Astrocyte (in vitro differentiated cells and primary cell): Measurements from ENCODE around the gene VPS11. TPM values are rescaled to one million over a fixed set of nuclear protein-coding genes. Genes with fewer than 3 reads are reported as not detected.

Experiments used
- DNase-seq: peaks from one replicate; pipeline ENCODE4 v3.0.0-alpha.2; 2010; ENCODE audit warnings: low read depth
- FAIRE-seq: peaks from 2 replicates; lab custom pipeline; 2011; peaks lifted over from hg19 to GRCh38; lab: Jason Lieb, UNC
- H2AFZ ChIP-seq: 2 replicates; pipeline ENCODE4 v1.6.0; 2012; ENCODE audit warnings: low read depth, low read length, inconsistent platforms
- H3K27ac ChIP-seq: 2 replicates; pipeline ENCODE4 v1.5.1; 2011; ENCODE audit warnings: low read depth, low read length, inconsistent platforms
- H3K27me3 ChIP-seq: 2 replicates; pipeline ENCODE4 v1.6.0; 2011; ENCODE audit warnings: low read length, inconsistent platforms; ENCODE audit not compliant: insufficient read depth
- H3K36me3 ChIP-seq: 2 replicates; pipeline ENCODE4 v1.5.1; 2011; ENCODE audit warnings: low read length, inconsistent platforms; ENCODE audit not compliant: insufficient read depth
- H3K4me1 ChIP-seq: 2 replicates; pipeline ENCODE4 v1.5.1; 2011; ENCODE audit warnings: low read length, inconsistent platforms; ENCODE audit not compliant: insufficient read depth
- H3K4me2 ChIP-seq: 2 replicates; pipeline ENCODE4 v1.6.0; 2012; ENCODE audit warnings: low read length, inconsistent platforms
- H3K4me3 ChIP-seq: 2 replicates; pipeline ENCODE4 v1.5.1; 2011; ENCODE audit warnings: low read depth, mild to moderate bottlenecking, low read length, inconsistent platforms; ENCODE audit not compliant: insufficient read depth
- H3K79me2 ChIP-seq: 2 replicates; pipeline ENCODE4 v1.6.0; 2012; ENCODE audit warnings: mild to moderate bottlenecking, low read length, inconsistent platforms; ENCODE audit not compliant: insufficient read depth
- H3K9ac ChIP-seq: 2 replicates; pipeline ENCODE4 v1.6.0; 2012; ENCODE audit warnings: mild to moderate bottlenecking, low read length, inconsistent platforms
- H3K9me3 ChIP-seq: 2 replicates; pipeline ENCODE4 v1.5.1; 2012; ENCODE audit warnings: low read depth, mild to moderate bottlenecking, low read length, inconsistent platforms; ENCODE audit not compliant: insufficient read depth
- H4K20me1 ChIP-seq: 2 replicates; pipeline ENCODE4 v1.6.0; 2012; ENCODE audit warnings: low read length, inconsistent platforms; ENCODE audit not compliant: insufficient read depth
- H3K27ac Mint-ChIP-seq: one replicate; pipeline ENCODE4 v1.8.0; 2021; ENCODE audit warnings: mild to moderate bottlenecking, mixed read lengths; ENCODE audit not compliant: unreplicated experiment
- H3K27me3 Mint-ChIP-seq: one replicate; pipeline ENCODE4 v1.8.0; 2021; ENCODE audit warnings: low read depth, mixed read lengths; ENCODE audit not compliant: unreplicated experiment
- H3K36me3 Mint-ChIP-seq: one replicate; pipeline ENCODE4 v1.8.0; 2021; ENCODE audit warnings: low read depth, mixed read lengths; ENCODE audit not compliant: unreplicated experiment
- H3K4me1 Mint-ChIP-seq: one replicate; pipeline ENCODE4 v1.8.0; 2021; ENCODE audit warnings: low read depth, mixed read lengths; ENCODE audit not compliant: unreplicated experiment
- H3K4me3 Mint-ChIP-seq: one replicate; pipeline ENCODE4 v1.8.0; 2021; ENCODE audit warnings: mild to moderate bottlenecking, moderate library complexity, mixed read lengths; ENCODE audit not compliant: unreplicated experiment
- H3K9me3 Mint-ChIP-seq: one replicate; pipeline ENCODE4 v1.8.0; 2021; ENCODE audit warnings: mild to moderate bottlenecking, mixed read lengths; ENCODE audit not compliant: unreplicated experiment
- CTCF ChIP-seq: IDR thresholded peaks from 2 replicates; pipeline ENCODE4 v1.5.1; 2011; ENCODE audit warnings: low read depth, mild to moderate bottlenecking, inconsistent platforms, low read length, moderate library complexity; ENCODE audit not compliant: insufficient read depth
- EZH2 ChIP-seq: IDR thresholded peaks from 2 replicates; pipeline ENCODE4 v1.6.1; 2012; ENCODE audit warnings: mild to moderate bottlenecking, low read length, inconsistent platforms; ENCODE audit not compliant: insufficient read depth
- total RNA-seq: library from RNA; stranded (reverse); gene quantifications from 2 replicates; pipeline ENCODE4 v1.2.1, GENCODE V29; 2021

Gene VPS11
- total RNA-seq, 1 donor from 2014 or later: 24.0 TPM

- Histone ChIP-seq H3K27ac (no peak overlapping the region), H3K4me3 (no peak overlapping the region), H3K79me2 (peaks cover 13% of the 10 kb centered on the region), H3K4me2 (no peak overlapping the region), H3K4me1 (no peaks in the 10 kb centered on the region), H3K36me3 (peaks cover 64% of the 10 kb centered on the region), H3K9ac (no peak overlapping the region), H4K20me1 (peaks cover 89% of the 10 kb centered on the region), H2AFZ (no peak overlapping the region), H3K27me3 (no peaks in the 10 kb centered on the region), H3K9me3 (no peaks in the 10 kb centered on the region)
- DNase-seq: no peak
- H3K9me3 Mint-ChIP-seq: no peaks in the 10 kb centered on the region
- no peaks in the 10 kb centered on the region for H3K4me1 Mint-ChIP-seq
- H3K4me3 Mint-ChIP-seq: no peak overlapping the region
- H3K36me3 Mint-ChIP-seq: peaks cover 45% of the 10 kb centered on the region
- no peak for TF ChIP-seq EZH2
- no peak for TF ChIP-seq CTCF
- H3K27me3 Mint-ChIP-seq: no peaks in the 10 kb centered on the region
- no peak for FAIRE-seq
- H3K27ac Mint-ChIP-seq: no peak overlapping the region
These were observed 18.5 kb upstream of the VPS11 start for GRCh38 chr11:119049081-119049480.

GRCh38 chr11:119051440-119052162 is 16.0 kb upstream of the VPS11 start:
- no peak overlapping the region for H3K27ac ChIP-seq
- DNase-seq: no peak
- no peaks in the 10 kb centered on the region for H3K27me3 ChIP-seq
- Mint-ChIP-seq H3K36me3 (peaks cover 48% of the 10 kb centered on the region), H3K4me3 (no peak overlapping the region), H3K4me1 (peaks cover 7% of the 10 kb centered on the region), H3K9me3 (no peaks in the 10 kb centered on the region), H3K27ac (no peak overlapping the region), H3K27me3 (no peaks in the 10 kb centered on the region)
- peaks cover 91% of the 10 kb centered on the region for H4K20me1 ChIP-seq
- no peak for FAIRE-seq
- TF ChIP-seq CTCF: no peak
- TF ChIP-seq EZH2: no peak
- H3K4me3 ChIP-seq: no peak overlapping the region
- H3K9ac ChIP-seq: no peak overlapping the region
- H3K9me3 ChIP-seq: no peaks in the 10 kb centered on the region
- H3K79me2 ChIP-seq: peaks cover 38% of the 10 kb centered on the region
- no peak overlapping the region for H3K4me2 ChIP-seq
- peaks cover 69% of the 10 kb centered on the region for H3K36me3 ChIP-seq
- no peak overlapping the region for H2AFZ ChIP-seq
- H3K4me1 ChIP-seq: peaks cover 10% of the 10 kb centered on the region

GRCh38 chr11:119052163-119052814 is 15.3 kb upstream of the VPS11 start:
- Mint-ChIP-seq H3K4me3 (peak overlapping the region; percentile 20), H3K27ac (no peak overlapping the region), H3K36me3 (peaks cover 43% of the 10 kb centered on the region), H3K9me3 (no peaks in the 10 kb centered on the region), H3K27me3 (no peaks in the 10 kb centered on the region), H3K4me1 (peaks cover 7% of the 10 kb centered on the region)
- peaks cover 85% of the 10 kb centered on the region for H4K20me1 ChIP-seq
- no peak overlapping the region for H3K9ac ChIP-seq
- DNase-seq: no peak
- no peaks in the 10 kb centered on the region for H3K9me3 ChIP-seq
- peaks cover 10% of the 10 kb centered on the region for H3K4me1 ChIP-seq
- H3K27me3 ChIP-seq: no peaks in the 10 kb centered on the region
- TF ChIP-seq CTCF (no peak), EZH2 (no peak)
- FAIRE-seq: no peak
- no peak overlapping the region for H3K4me3 ChIP-seq
- no peak overlapping the region for H3K27ac ChIP-seq
- H3K79me2 ChIP-seq: peaks cover 42% of the 10 kb centered on the region
- peaks cover 66% of the 10 kb centered on the region for H3K36me3 ChIP-seq
- no peak overlapping the region for H2AFZ ChIP-seq
- no peak overlapping the region for H3K4me2 ChIP-seq
